H1 (cell line): ENCODE data around the gene OR4D6. TPM values are rescaled to one million over a fixed set of nuclear protein-coding genes. Genes with fewer than 3 reads are reported as not detected.

Experiments used
- ATF3 ChIP-seq: IDR thresholded peaks from 2 replicates; pipeline ENCODE4 v1.6.1; 2011; ENCODE audit warnings: low read depth, mild to moderate bottlenecking, low read length; ENCODE audit not compliant: insufficient read depth
- polyA plus RNA-seq, 7 experiments: library from polyadenylated mRNA; depleted of rRNA in 3 of 7; stranded (reverse) in 5 of 7; unstranded in 2 of 7; fragments of >200 nt in 5 of 7; fragments of 200-250 nt in 2 of 7; gene quantifications; 1 replicate in 5 of 7; 2 replicates in 1 of 7; 4 replicates in 1 of 7; pipeline versions ENCODE4 v1.2.1 to v1.2.3, GENCODE V29; 2011 to 2013; ENCODE audit warnings: missing spikeins in 2 of 7, mixed read lengths in 2 of 7
- total RNA-seq: library from RNA; stranded (reverse); fragmentation: NEBNext Ultra II Directional; extraction: Animal tissue kit (Norgen Biotek cat#: 25700); gene quantifications from 2 replicates; pipeline ENCODE4 v1.2.1, GENCODE V29; 2021

The OR4D6 gene
- total and polyA plus RNA-seq, 2 of the 8 experiments (the other 6 are each of a cell fraction or from before 2014, with no cell fraction given), result not detected

- no peak for TF ChIP-seq ATF3
Observed at GRCh38 chr11:59436169-59436568, 20.6 kb upstream of the OR4D6 start, which contains the start of gene OR5A1 (continued).
